GM18499 (cell line): ENCODE results near the gene BTRC.

Experiments used
- ATAC-seq: cut with Tn5 transposase; IDR thresholded peaks from one replicate; pipeline ENCODE4 v1.9.1; 2021; ENCODE audit warnings: moderate number of reproducible peaks; ENCODE audit not compliant: insufficient read depth, unreplicated experiment

BTRC gene

GRCh38 chr10:101467286-101467770 is 113.4 kb downstream of the BTRC start:
- ATAC-seq = no peak

GRCh38 chr10:101468159-101468558 is 114.2 kb downstream of the BTRC start:
- ATAC-seq = no peak

- no peak for ATAC-seq
These were observed 122.4 kb downstream of the BTRC start for GRCh38 chr10:101476383-101476782.

- ATAC-seq = no peak
These were observed 125.0 kb downstream of the BTRC start for GRCh38 chr10:101478956-101479355.

- no peak for ATAC-seq
These were observed 127.3 kb downstream of the BTRC start for GRCh38 chr10:101481256-101481655.

GRCh38 chr10:101482568-101482967 is 128.6 kb downstream of the BTRC start:
- no peak for ATAC-seq

- ATAC-seq = no peak
These were observed 130.3 kb downstream of the BTRC start for GRCh38 chr10:101484175-101484745.

GRCh38 chr10:101485207-101485606 is 131.2 kb downstream of the BTRC start:
- no peak for ATAC-seq

- ATAC-seq = no peak
These were observed 132.0 kb downstream of the BTRC start for GRCh38 chr10:101485681-101486554.

GRCh38 chr10:101487399-101487798 is 133.4 kb downstream of the BTRC start:
- no peak for ATAC-seq

- no peak for ATAC-seq
These were observed 135.4 kb downstream of the BTRC start for GRCh38 chr10:101489355-101489754.

GRCh38 chr10:101490026-101490425 is 136.1 kb downstream of the BTRC start:
- ATAC-seq = no peak

GRCh38 chr10:101492205-101492604 is 138.2 kb downstream of the BTRC start:
- ATAC-seq = no peak

- ATAC-seq = no peak
These were observed 138.8 kb downstream of the BTRC start for GRCh38 chr10:101492814-101493213.

GRCh38 chr10:101493249-101493648 is 139.3 kb downstream of the BTRC start:
- no peak for ATAC-seq

- no peak for ATAC-seq
These were observed 139.9 kb downstream of the BTRC start for GRCh38 chr10:101493782-101494281.

- ATAC-seq = no peak
These were observed 140.7 kb downstream of the BTRC start for GRCh38 chr10:101494650-101495049.

- no peak for ATAC-seq
These were observed 141.5 kb downstream of the BTRC start for GRCh38 chr10:101495324-101495925.

- ATAC-seq = no peak
These were observed 150.5 kb downstream of the BTRC start for GRCh38 chr10:101504438-101504837.

GRCh38 chr10:101506829-101507661 is 153.1 kb downstream of the BTRC start:
- no peak for ATAC-seq
